Panc1 (cell line): ENCODE measurements around the gene DACH1.

Source experiments
- CTCF ChIP-seq: fragments of 450-650 bp; IDR thresholded peaks from 2 replicates; pipeline ENCODE4 v1.5.1; 2017; ENCODE audit warnings: mild to moderate bottlenecking
- POLR2AphosphoS5 ChIP-seq: IDR thresholded peaks from 2 replicates; pipeline ENCODE4 v1.6.1; 2012; ENCODE audit warnings: mild to moderate bottlenecking, low read depth, low read length, moderate library complexity

- no peak for TF ChIP-seq POLR2AphosphoS5
- TF ChIP-seq CTCF, result no peak
Measured at GRCh38 chr13:71876648-71877255, 9.7 kb upstream of the DACH1 start.
